Hepatic stellate cell (primary cell): ENCODE results near the gene KHDRBS2.

Experiments used
- DNase-seq: peaks from one replicate; pipeline ENCODE4 v3.0.0; 2011; ENCODE audit warnings: low spot score

Gene KHDRBS2

GRCh38 chr6:62285612-62286469 lies at the start of gene KHDRBS2:
TSS of gene KHDRBS2 (minus strand) at chr6:62286225.
- DNase-seq: no peak

GRCh38 chr6:62328607-62329006 lies 42.6 kb upstream of the KHDRBS2 start:
- no peak for DNase-seq

- no peak for DNase-seq
Measured at GRCh38 chr6:62324834-62325233, 38.8 kb upstream of the KHDRBS2 start.

- DNase-seq: no peak
Measured at GRCh38 chr6:62323818-62324431, 37.9 kb upstream of the KHDRBS2 start.

GRCh38 chr6:62298745-62299392 lies 12.8 kb upstream of the KHDRBS2 start:
- DNase-seq: no peak

- no peak for DNase-seq
Measured at GRCh38 chr6:62296541-62296940, 10.5 kb upstream of the KHDRBS2 start.

GRCh38 chr6:62288974-62289373 lies 2.9 kb upstream of the KHDRBS2 start:
- DNase-seq: no peak

GRCh38 chr6:62288562-62288961 lies 2.5 kb upstream of the KHDRBS2 start:
- DNase-seq: no peak

GRCh38 chr6:62286470-62286843 lies 432 bp upstream of the KHDRBS2 start:
- DNase-seq: no peak

GRCh38 chr6:62284725-62285124 lies 1.3 kb downstream of the KHDRBS2 start:
- no peak for DNase-seq

- DNase-seq: no peak
Measured at GRCh38 chr6:62283796-62284411, 2.1 kb downstream of the KHDRBS2 start.

GRCh38 chr6:62283365-62283764 lies 2.7 kb downstream of the KHDRBS2 start:
- DNase-seq: no peak

GRCh38 chr6:62280099-62280498 lies 5.9 kb downstream of the KHDRBS2 start:
- DNase-seq: no peak

- DNase-seq: no peak
Measured at GRCh38 chr6:62272114-62272513, 13.9 kb downstream of the KHDRBS2 start.

GRCh38 chr6:62265906-62266525 lies 20.0 kb downstream of the KHDRBS2 start:
- DNase-seq: no peak

- DNase-seq: no peak
Measured at GRCh38 chr6:62262283-62262682, 23.7 kb downstream of the KHDRBS2 start.

GRCh38 chr6:62246087-62246486 lies 39.9 kb downstream of the KHDRBS2 start:
- no peak for DNase-seq

- DNase-seq: no peak
Measured at GRCh38 chr6:62236784-62237183, 49.2 kb downstream of the KHDRBS2 start.

- no peak for DNase-seq
Measured at GRCh38 chr6:62229231-62229630, 56.8 kb downstream of the KHDRBS2 start.

- no peak for DNase-seq
Measured at GRCh38 chr6:62217866-62218265, 68.2 kb downstream of the KHDRBS2 start.

GRCh38 chr6:62202078-62202477 lies 83.9 kb downstream of the KHDRBS2 start:
- DNase-seq: no peak

GRCh38 chr6:62192593-62192992 lies 93.4 kb downstream of the KHDRBS2 start:
- no peak for DNase-seq
